ENCODE results near the gene CACHD1. TPM values are rescaled to one million over a fixed set of nuclear protein-coding genes. Genes with fewer than 3 reads are reported as not detected.

The CACHD1 gene
- polyA plus RNA-seq, 4 donors = 0.81 to 12.5 (median 2.3) TPM

DNA sequence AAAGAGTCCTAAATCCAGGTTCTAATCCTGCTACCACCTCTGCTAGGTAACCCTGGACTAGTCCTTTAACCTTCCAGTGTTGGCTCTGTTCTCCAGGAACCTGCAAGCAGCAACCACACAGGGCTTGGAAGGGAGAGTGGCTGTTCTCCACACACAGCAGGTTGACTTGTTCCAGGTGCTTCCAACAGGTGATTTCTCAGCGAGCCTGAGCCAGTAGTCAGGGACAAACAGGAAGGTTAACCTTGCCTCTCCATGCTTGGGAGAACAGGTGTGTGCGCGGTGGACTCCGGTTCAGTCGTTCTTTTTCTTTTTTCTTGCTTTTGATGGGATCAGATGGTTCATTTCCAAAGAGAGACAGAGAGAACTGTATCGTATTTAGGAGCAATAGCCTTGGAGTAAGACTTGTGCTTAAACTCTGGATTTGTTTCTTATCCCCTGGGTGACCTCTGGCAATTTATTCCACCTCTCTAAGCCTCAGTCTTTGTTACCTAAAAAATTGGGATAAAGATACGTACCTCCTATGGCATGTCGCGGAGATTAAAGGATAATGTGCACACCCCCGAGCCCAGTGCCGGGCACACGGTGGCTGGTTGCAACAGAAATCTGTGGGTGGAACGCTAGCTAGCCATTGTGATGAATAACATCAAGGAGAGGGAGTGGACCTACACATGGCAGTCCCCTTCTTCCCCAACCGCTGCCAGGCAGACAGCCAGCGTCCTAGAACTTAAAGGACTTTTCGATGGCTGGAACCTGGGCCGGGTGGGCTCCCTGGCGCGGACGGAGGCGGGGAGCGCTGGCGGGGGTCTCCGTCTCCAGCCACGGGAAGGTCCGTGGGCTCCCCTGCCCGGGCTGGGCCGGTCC lies 583 bp upstream of the CACHD1 start:
- H3K9me3 ChIP-seq (ENCODE audit: control insufficient read depth in 2 of 2, insufficient read depth in 1 of 2, low read depth in 1 of 2, low read length in 1 of 2) = no peaks in the 10 kb centered on the region
- DNase-seq (peak in 1 of 2 donors; percentile 55), FAIRE-seq (no peak)
- peak overlapping the region in 1 of 3 donors; percentile 68 for H3K27ac ChIP-seq (ENCODE audit: low read depth in 1 of 3, low read length in 2 of 3)
- peak overlapping the region in 2 of 3 donors; percentile 65 to 73 for H3K4me3 ChIP-seq (ENCODE audit: low read depth in 1 of 3, low read length in 3 of 3)
- H3K27me3 ChIP-seq (ENCODE audit: control insufficient read depth in 3 of 3, insufficient read depth in 3 of 3, low read length in 3 of 3) = peaks cover 0 to 6% (median 0%) of the 10 kb centered on the region in 3 donors
- peaks cover 0 to 10% (median 0%) of the 10 kb centered on the region in 3 donors for H3K4me1 ChIP-seq (ENCODE audit: control insufficient read depth in 3 of 3, insufficient read depth in 2 of 3, low read depth in 1 of 3, low read length in 2 of 3)
- WGBS, 3 donors = 2 to 10% (median 8%) methylated on average over 28 of the region's 28 CpGs
- H3K36me3 ChIP-seq (ENCODE audit: control insufficient read depth in 3 of 3, insufficient read depth in 2 of 3, low read depth in 1 of 3, low read length in 3 of 3) = no peaks in the 10 kb centered on the region

GRCh38 chr1:64470665-64471217 lies 812 bp downstream of the CACHD1 start:
- peaks cover 0 to 6% (median 0%) of the 10 kb centered on the region in 3 donors for H3K27me3 ChIP-seq (ENCODE audit: control insufficient read depth in 3 of 3, insufficient read depth in 3 of 3, low read length in 3 of 3)
- H3K27ac ChIP-seq (ENCODE audit: low read depth in 1 of 3, low read length in 2 of 3) = peak overlapping the region in 1 of 3 donors; percentile 70
- peak overlapping the region; percentile 45 to 73 (median 65) for H3K4me3 ChIP-seq (ENCODE audit: low read depth in 1 of 3, low read length in 3 of 3)
- 0 to 1% (median 1%) methylated on average over 28 to 43 of the region's 43 CpGs for WGBS, 3 donors
- peaks cover under 1 to 22% (median 3%) of the 10 kb centered on the region in 3 donors for H3K4me1 ChIP-seq (ENCODE audit: control insufficient read depth in 3 of 3, insufficient read depth in 2 of 3, low read depth in 1 of 3, low read length in 2 of 3)
- H3K36me3 ChIP-seq (ENCODE audit: control insufficient read depth in 3 of 3, insufficient read depth in 2 of 3, low read depth in 1 of 3, low read length in 3 of 3) = no peaks in the 10 kb centered on the region
- no peak for FAIRE-seq
- peak; percentile 18 to 62 for DNase-seq
- no peaks in the 10 kb centered on the region for H3K9me3 ChIP-seq (ENCODE audit: control insufficient read depth in 2 of 2, insufficient read depth in 1 of 2, low read depth in 1 of 2, low read length in 1 of 2)

GRCh38 chr1:64471218-64472039 lies 1.5 kb downstream of the CACHD1 start:
- peak; percentile 35 to 68 for DNase-seq
- no peak for FAIRE-seq
- no peaks in the 10 kb centered on the region for H3K9me3 ChIP-seq (ENCODE audit: control insufficient read depth in 2 of 2, insufficient read depth in 1 of 2, low read depth in 1 of 2, low read length in 1 of 2)
- H3K36me3 ChIP-seq (ENCODE audit: control insufficient read depth in 3 of 3, insufficient read depth in 2 of 3, low read depth in 1 of 3, low read length in 3 of 3) = no peaks in the 10 kb centered on the region
- peaks cover 3 to 29% (median 4%) of the 10 kb centered on the region in 3 donors for H3K4me1 ChIP-seq (ENCODE audit: control insufficient read depth in 3 of 3, insufficient read depth in 2 of 3, low read depth in 1 of 3, low read length in 2 of 3)
- H3K27me3 ChIP-seq (ENCODE audit: control insufficient read depth in 3 of 3, insufficient read depth in 3 of 3, low read length in 3 of 3) = peaks cover 0 to 6% (median 0%) of the 10 kb centered on the region in 3 donors
- H3K4me3 ChIP-seq (ENCODE audit: low read depth in 1 of 3, low read length in 3 of 3) = peak overlapping the region; percentile 45 to 73 (median 65)
- peak overlapping the region in 2 of 3 donors; percentile 7 to 21 for H3K27ac ChIP-seq (ENCODE audit: low read depth in 1 of 3, low read length in 2 of 3)
- 1 to 4% (median 2%) methylated on average over 40 of the region's 40 CpGs for WGBS, 3 donors

DNA sequence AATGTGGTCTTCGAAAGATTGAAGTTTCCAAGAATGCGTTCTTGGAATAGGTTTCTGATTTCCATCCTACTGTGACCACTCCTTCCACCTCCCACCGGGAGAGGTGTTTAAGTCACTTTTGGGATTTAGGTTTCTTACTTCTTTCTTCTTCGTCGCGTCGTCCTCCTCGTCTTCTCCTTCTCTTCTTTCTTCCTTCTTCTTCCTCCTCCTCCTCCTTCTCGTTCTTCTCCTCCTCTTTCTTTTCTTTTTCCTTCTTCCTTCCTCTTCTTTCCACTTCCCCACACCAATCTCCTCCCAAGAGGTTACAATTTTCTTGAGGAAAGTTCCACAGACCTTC lies 2.1 kb downstream of the CACHD1 start:
- H3K9me3 ChIP-seq (ENCODE audit: control insufficient read depth in 2 of 2, insufficient read depth in 1 of 2, low read depth in 1 of 2, low read length in 1 of 2) = no peaks in the 10 kb centered on the region
- H3K27me3 ChIP-seq (ENCODE audit: control insufficient read depth in 3 of 3, insufficient read depth in 3 of 3, low read length in 3 of 3) = peaks cover 0 to 6% (median 0%) of the 10 kb centered on the region in 3 donors
- DNase-seq = no peak
- FAIRE-seq = no peak
- H3K4me3 ChIP-seq (ENCODE audit: low read depth in 1 of 3, low read length in 3 of 3) = peak overlapping the region in 1 of 3 donors; percentile 65
- H3K27ac ChIP-seq (ENCODE audit: low read depth in 1 of 3, low read length in 2 of 3) = no peak overlapping the region
- WGBS, 3 donors = 42 to 51% (median 48%) methylated on average over 9 of the region's 9 CpGs
- H3K36me3 ChIP-seq (ENCODE audit: control insufficient read depth in 3 of 3, insufficient read depth in 2 of 3, low read depth in 1 of 3, low read length in 3 of 3) = no peaks in the 10 kb centered on the region
- peaks cover 4 to 35% (median 6%) of the 10 kb centered on the region in 3 donors for H3K4me1 ChIP-seq (ENCODE audit: control insufficient read depth in 3 of 3, insufficient read depth in 2 of 3, low read depth in 1 of 3, low read length in 2 of 3)

- Histone ChIP-seq H3K4me3 (ENCODE audit: low read depth in 1 of 3, low read length in 3 of 3) (no peak overlapping the region), H3K9me3 (ENCODE audit: control insufficient read depth in 2 of 2, insufficient read depth in 1 of 2, low read depth in 1 of 2, low read length in 1 of 2) (no peaks in the 10 kb centered on the region), H3K27me3 (ENCODE audit: control insufficient read depth in 3 of 3, insufficient read depth in 3 of 3, low read length in 3 of 3) (peaks cover 0 to 2% (median 0%) of the 10 kb centered on the region in 3 donors), H3K4me1 (ENCODE audit: control insufficient read depth in 3 of 3, insufficient read depth in 2 of 3, low read depth in 1 of 3, low read length in 2 of 3) (peaks cover 4 to 39% (median 6%) of the 10 kb centered on the region in 3 donors), H3K27ac (ENCODE audit: low read depth in 1 of 3, low read length in 2 of 3) (no peak overlapping the region), H3K36me3 (ENCODE audit: control insufficient read depth in 3 of 3, insufficient read depth in 2 of 3, low read depth in 1 of 3, low read length in 3 of 3) (no peaks in the 10 kb centered on the region)
- 82 to 90% (median 86%) methylated on average over 5 of the region's 5 CpGs for WGBS, 3 donors
- FAIRE-seq (no peak), DNase-seq (no peak)
These were observed 2.9 kb downstream of the CACHD1 start for GRCh38 chr1:64472805-64473204.

GRCh38 chr1:64473367-64473766 lies 3.4 kb downstream of the CACHD1 start:
- Histone ChIP-seq H3K36me3 (ENCODE audit: control insufficient read depth in 3 of 3, insufficient read depth in 2 of 3, low read depth in 1 of 3, low read length in 3 of 3) (no peaks in the 10 kb centered on the region), H3K27me3 (ENCODE audit: control insufficient read depth in 3 of 3, insufficient read depth in 3 of 3, low read length in 3 of 3) (no peaks in the 10 kb centered on the region), H3K4me3 (ENCODE audit: low read depth in 1 of 3, low read length in 3 of 3) (no peak overlapping the region), H3K4me1 (ENCODE audit: control insufficient read depth in 3 of 3, insufficient read depth in 2 of 3, low read depth in 1 of 3, low read length in 2 of 3) (peaks cover 4 to 43% (median 6%) of the 10 kb centered on the region in 3 donors), H3K9me3 (ENCODE audit: control insufficient read depth in 2 of 2, insufficient read depth in 1 of 2, low read depth in 1 of 2, low read length in 1 of 2) (no peaks in the 10 kb centered on the region), H3K27ac (ENCODE audit: low read depth in 1 of 3, low read length in 2 of 3) (no peak overlapping the region)
- WGBS, 3 donors = 50 to 78% (median 58%) methylated on average over 1 of the region's 1 CpG
- FAIRE-seq = no peak
- DNase-seq = no peak

GRCh38 chr1:64474133-64474532 lies 4.2 kb downstream of the CACHD1 start:
- no peak overlapping the region for H3K4me3 ChIP-seq (ENCODE audit: low read depth in 1 of 3, low read length in 3 of 3)
- 63 to 91% (median 64%) methylated on average over 2 of the region's 2 CpGs for WGBS, 3 donors
- H3K27ac ChIP-seq (ENCODE audit: low read depth in 1 of 3, low read length in 2 of 3) = no peak overlapping the region
- no peaks in the 10 kb centered on the region for H3K27me3 ChIP-seq (ENCODE audit: control insufficient read depth in 3 of 3, insufficient read depth in 3 of 3, low read length in 3 of 3)
- peaks cover 4 to 44% (median 6%) of the 10 kb centered on the region in 3 donors for H3K4me1 ChIP-seq (ENCODE audit: control insufficient read depth in 3 of 3, insufficient read depth in 2 of 3, low read depth in 1 of 3, low read length in 2 of 3)
- no peak for DNase-seq
- FAIRE-seq = no peak
- no peaks in the 10 kb centered on the region for H3K36me3 ChIP-seq (ENCODE audit: control insufficient read depth in 3 of 3, insufficient read depth in 2 of 3, low read depth in 1 of 3, low read length in 3 of 3)
- H3K9me3 ChIP-seq (ENCODE audit: control insufficient read depth in 2 of 2, insufficient read depth in 1 of 2, low read depth in 1 of 2, low read length in 1 of 2) = no peaks in the 10 kb centered on the region

All from small intestine (tissue), 7 donors.